SK-N-SH treated with all-trans-retinoic acid at 6 μM for 48 hours (cell line): ENCODE measurements around the gene ZNF140.

Experiments
- ATAC-seq: fragments of 200-7000 bp; cut with Tn5 transposase; 3 replicates; pipeline ENCODE4 v1.9.1; 2020; ENCODE audit warnings: mild to moderate bottlenecking, moderate library complexity
- ARNTL ChIP-seq: fragments of 450-650 bp; formaldehyde crosslinking; IDR thresholded peaks from 2 replicates; pipeline ENCODE4 v1.5.0; 2020; ENCODE audit warnings: low read depth, mild to moderate bottlenecking, moderate library complexity, borderline replicate concordance
- CSDC2 ChIP-seq: fragments of 250-450 bp; sonication (Bioruptor Pico); IDR thresholded peaks from 2 replicates; pipeline ENCODE4 v1.5.0; 2020; ENCODE audit warnings: mild to moderate bottlenecking, moderate library complexity
- CSRNP3 ChIP-seq: fragments of 250-450 bp; sonication (Bioruptor Pico); IDR thresholded peaks from 2 replicates; pipeline ENCODE4 v1.5.1; 2021; ENCODE audit warnings: mild to moderate bottlenecking, moderate library complexity
- ESRRG ChIP-seq: fragments of 250-450 bp; sonication (Bioruptor Pico); IDR thresholded peaks from 2 replicates; pipeline ENCODE4 v1.6.1; 2021; ENCODE audit warnings: mild to moderate bottlenecking
- GLIS3 ChIP-seq: fragments of 250-450 bp; sonication (Bioruptor Pico); IDR thresholded peaks from 2 replicates; pipeline ENCODE4 v1.5.0; 2020; ENCODE audit warnings: mild to moderate bottlenecking, moderate library complexity
- ISL1 ChIP-seq: fragments of 250-450 bp; sonication (Bioruptor Pico); IDR thresholded peaks from 2 replicates; pipeline ENCODE4 v2.1.2; 2022; ENCODE audit warnings: mild to moderate bottlenecking, moderate library complexity
- OSR1 ChIP-seq: fragments of 250-450 bp; sonication (Bioruptor Pico); IDR thresholded peaks from 2 replicates; pipeline ENCODE4 v1.8.0; 2022; ENCODE audit warnings: moderate library complexity, mild to moderate bottlenecking, inconsistent platforms
- PATZ1 ChIP-seq: fragments of 250-450 bp; sonication (Bioruptor Pico); IDR thresholded peaks from 2 replicates; pipeline ENCODE4 v1.8.0; 2020; ENCODE audit warnings: mild to moderate bottlenecking, moderate library complexity, borderline replicate concordance
- PPARA ChIP-seq: fragments of 250-450 bp; sonication (Bioruptor Pico); IDR thresholded peaks from 2 replicates; pipeline ENCODE4 v1.5.0; 2020; ENCODE audit warnings: mild to moderate bottlenecking, borderline replicate concordance
- RARB ChIP-seq: fragments of 250-450 bp; sonication (Bioruptor Pico); IDR thresholded peaks from 2 replicates; pipeline ENCODE4 v1.8.0; 2021; ENCODE audit warnings: mild to moderate bottlenecking, moderate library complexity
- SNAI2 ChIP-seq: fragments of 250-450 bp; sonication (Bioruptor Pico); IDR thresholded peaks from 2 replicates; pipeline ENCODE4 v1.5.0; 2020; ENCODE audit warnings: mild to moderate bottlenecking, moderate library complexity
- TCF4 ChIP-seq: fragments of 250-450 bp; sonication (Bioruptor Pico); IDR thresholded peaks from 2 replicates; pipeline ENCODE4 v1.8.0; 2021; ENCODE audit warnings: mild to moderate bottlenecking, moderate library complexity, borderline replicate concordance
- TOX ChIP-seq: fragments of 250-450 bp; sonication (Bioruptor Pico); IDR thresholded peaks from 2 replicates; pipeline ENCODE4 v1.8.0; 2021; ENCODE audit warnings: mild to moderate bottlenecking, moderate library complexity, borderline replicate concordance
- ZC3H10 ChIP-seq: fragments of 250-450 bp; sonication (Bioruptor Pico); IDR thresholded peaks from 2 replicates; pipeline ENCODE4 v1.5.1; 2021; ENCODE audit warnings: mild to moderate bottlenecking, moderate library complexity
- ZFP3 ChIP-seq: fragments of 250-450 bp; sonication (Bioruptor Pico); IDR thresholded peaks from 2 replicates; pipeline ENCODE4 v1.5.0; 2020; ENCODE audit warnings: mild to moderate bottlenecking, moderate library complexity
- ZFP30 ChIP-seq: fragments of 450-650 bp; formaldehyde crosslinking; IDR thresholded peaks from 2 replicates; pipeline ENCODE4 v1.5.0; 2022; ENCODE audit warnings: mild to moderate bottlenecking, moderate library complexity
- ZNF565 ChIP-seq: fragments of 450-650 bp; formaldehyde crosslinking; conservative IDR thresholded peaks from 2 replicates; pipeline ENCODE4 v1.5.0; 2020; ENCODE audit warnings: low read depth, mild to moderate bottlenecking, moderate library complexity
- ZNF70 ChIP-seq: fragments of 450-650 bp; formaldehyde crosslinking; IDR thresholded peaks from 2 replicates; pipeline ENCODE4 v1.5.0; 2020; ENCODE audit warnings: mild to moderate bottlenecking, moderate library complexity
- ZNF8 ChIP-seq: fragments of 450-650 bp; formaldehyde crosslinking; IDR thresholded peaks from 2 replicates; pipeline ENCODE4 v1.5.0; 2020; ENCODE audit warnings: mild to moderate bottlenecking, moderate library complexity
- TF ChIP-seq, protein P1 (sequence below): fragments of 250-450 bp; sonication (Bioruptor Pico); IDR thresholded peaks from 2 replicates; pipeline ENCODE4 v1.5.1; 2020; ENCODE audit warnings: low read depth, mild to moderate bottlenecking, moderate library complexity
- TF ChIP-seq, protein P2 (sequence below): fragments of 250-450 bp; sonication (Bioruptor Pico); IDR thresholded peaks from 2 replicates; pipeline ENCODE4 v1.8.0; 2021; ENCODE audit warnings: low read depth, mild to moderate bottlenecking, moderate library complexity, borderline replicate concordance

ZNF140 gene

DNA sequence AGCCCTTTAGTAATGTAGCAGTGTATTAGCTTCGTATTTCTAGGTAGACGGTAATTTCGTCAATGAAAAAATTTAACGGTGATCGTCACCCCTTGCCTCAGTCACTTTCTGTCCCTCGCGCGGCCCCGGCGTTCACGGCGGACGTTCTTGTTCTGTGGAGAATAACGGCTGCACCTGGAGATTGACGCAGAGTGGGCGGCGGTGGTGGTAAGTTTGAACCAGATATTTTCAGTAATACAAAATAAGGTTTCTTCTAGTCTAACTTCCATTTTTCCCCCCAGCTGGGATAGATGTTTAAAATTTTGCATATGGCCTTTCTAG lies 50.0 kb downstream of the ZNF140 start:
- no peak for ATAC-seq
- TF ChIP-seq, protein P1, sequence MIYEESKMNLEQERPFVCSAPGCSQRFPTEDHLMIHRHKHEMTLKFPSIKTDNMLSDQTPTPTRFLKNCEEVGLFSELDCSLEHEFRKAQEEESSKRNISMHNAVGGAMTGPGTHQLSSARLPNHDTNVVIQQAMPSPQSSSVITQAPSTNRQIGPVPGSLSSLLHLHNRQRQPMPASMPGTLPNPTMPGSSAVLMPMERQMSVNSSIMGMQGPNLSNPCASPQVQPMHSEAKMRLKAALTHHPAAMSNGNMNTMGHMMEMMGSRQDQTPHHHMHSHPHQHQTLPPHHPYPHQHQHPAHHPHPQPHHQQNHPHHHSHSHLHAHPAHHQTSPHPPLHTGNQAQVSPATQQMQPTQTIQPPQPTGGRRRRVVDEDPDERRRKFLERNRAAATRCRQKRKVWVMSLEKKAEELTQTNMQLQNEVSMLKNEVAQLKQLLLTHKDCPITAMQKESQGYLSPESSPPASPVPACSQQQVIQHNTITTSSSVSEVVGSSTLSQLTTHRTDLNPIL (CRISPR knock-in tag) = 0 out of 2 replicates have a peak, but pooled peaks have one; percentile 17
- TF ChIP-seq ZNF8 (CRISPR knock-in tag) = no peak

DNA sequence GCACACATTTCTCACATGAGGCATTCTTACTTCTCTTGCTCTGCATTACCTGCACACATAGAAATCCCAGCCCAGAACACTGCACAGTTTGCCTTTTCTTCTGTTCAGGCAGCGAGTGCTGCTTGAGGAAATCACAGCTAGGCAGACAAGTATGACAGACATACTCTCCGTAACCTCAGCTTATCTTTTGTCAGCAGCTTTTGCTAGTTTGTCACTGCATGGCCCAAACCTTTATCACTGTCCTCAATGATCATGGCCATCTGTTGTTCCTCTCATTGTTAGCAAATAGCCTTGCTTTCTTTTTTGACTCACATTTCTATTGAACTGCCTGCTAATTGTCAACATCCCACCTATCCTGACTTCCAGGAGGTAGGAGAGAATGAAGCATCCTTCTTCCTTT lies 55.0 kb downstream of the ZNF140 start:
- no peak for ATAC-seq
- TF ChIP-seq CSRNP3 (CRISPR knock-in tag) = no peak
- TF ChIP-seq PPARA (CRISPR knock-in tag) = no peak
- no peak for TF ChIP-seq TOX (CRISPR knock-in tag)
- TF ChIP-seq OSR1 = no peak
- no peak for TF ChIP-seq CSDC2 (CRISPR knock-in tag)
- no peak for TF ChIP-seq SNAI2
- TF ChIP-seq RARB = no peak
- TF ChIP-seq, protein P1 (CRISPR knock-in tag) = no peak
- no peak for TF ChIP-seq ISL1 (CRISPR knock-in tag)
- TF ChIP-seq ZC3H10 (CRISPR knock-in tag) = no peak
- TF ChIP-seq ESRRG (CRISPR knock-in tag) = no peak
- no peak for TF ChIP-seq ARNTL (CRISPR knock-in tag)
- no peak for TF ChIP-seq ZNF565

DNA sequence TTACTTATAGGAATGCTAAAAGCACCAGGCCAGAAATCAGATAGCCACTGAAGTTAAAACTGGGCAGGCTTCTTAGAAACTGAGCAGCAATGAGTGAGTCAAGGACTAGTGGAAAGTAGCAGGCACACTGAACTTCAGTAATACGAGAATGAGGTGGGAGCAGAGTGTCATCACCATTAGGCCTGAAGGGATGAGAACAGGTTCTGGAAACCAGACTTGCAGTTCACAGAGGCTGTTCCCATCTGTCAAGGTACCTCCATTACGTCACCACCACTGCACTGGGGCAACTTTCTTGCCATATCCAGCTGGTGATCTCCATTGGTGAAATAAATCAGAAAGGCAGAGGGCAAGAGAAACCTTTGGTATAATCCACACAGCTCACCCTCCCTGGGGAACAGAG lies 65.3 kb downstream of the ZNF140 start:
- TF ChIP-seq TCF4 (CRISPR knock-in tag) = no peak
- no peak for TF ChIP-seq ZFP3 (CRISPR knock-in tag)
- TF ChIP-seq OSR1 = no peak
- no peak for TF ChIP-seq ZFP30
- TF ChIP-seq PPARA (CRISPR knock-in tag) = no peak
- TF ChIP-seq, protein P2, sequence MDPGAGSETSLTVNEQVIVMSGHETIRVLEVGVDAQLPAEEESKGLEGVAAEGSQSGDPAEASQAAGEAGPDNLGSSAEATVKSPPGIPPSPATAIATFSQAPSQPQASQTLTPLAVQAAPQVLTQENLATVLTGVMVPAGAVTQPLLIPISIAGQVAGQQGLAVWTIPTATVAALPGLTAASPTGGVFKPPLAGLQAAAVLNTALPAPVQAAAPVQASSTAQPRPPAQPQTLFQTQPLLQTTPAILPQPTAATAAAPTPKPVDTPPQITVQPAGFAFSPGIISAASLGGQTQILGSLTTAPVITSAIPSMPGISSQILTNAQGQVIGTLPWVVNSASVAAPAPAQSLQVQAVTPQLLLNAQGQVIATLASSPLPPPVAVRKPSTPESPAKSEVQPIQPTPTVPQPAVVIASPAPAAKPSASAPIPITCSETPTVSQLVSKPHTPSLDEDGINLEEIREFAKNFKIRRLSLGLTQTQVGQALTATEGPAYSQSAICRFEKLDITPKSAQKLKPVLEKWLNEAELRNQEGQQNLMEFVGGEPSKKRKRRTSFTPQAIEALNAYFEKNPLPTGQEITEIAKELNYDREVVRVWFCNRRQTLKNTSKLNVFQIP = no peak
- TF ChIP-seq CSDC2 (CRISPR knock-in tag) = no peak
- TF ChIP-seq CSRNP3 (CRISPR knock-in tag) = no peak
- TF ChIP-seq ZC3H10 (CRISPR knock-in tag) = no peak
- no peak for TF ChIP-seq GLIS3
- TF ChIP-seq ZNF70 = no peak
- TF ChIP-seq, all 23 proteins: peak for 0
- no peak for ATAC-seq

DNA sequence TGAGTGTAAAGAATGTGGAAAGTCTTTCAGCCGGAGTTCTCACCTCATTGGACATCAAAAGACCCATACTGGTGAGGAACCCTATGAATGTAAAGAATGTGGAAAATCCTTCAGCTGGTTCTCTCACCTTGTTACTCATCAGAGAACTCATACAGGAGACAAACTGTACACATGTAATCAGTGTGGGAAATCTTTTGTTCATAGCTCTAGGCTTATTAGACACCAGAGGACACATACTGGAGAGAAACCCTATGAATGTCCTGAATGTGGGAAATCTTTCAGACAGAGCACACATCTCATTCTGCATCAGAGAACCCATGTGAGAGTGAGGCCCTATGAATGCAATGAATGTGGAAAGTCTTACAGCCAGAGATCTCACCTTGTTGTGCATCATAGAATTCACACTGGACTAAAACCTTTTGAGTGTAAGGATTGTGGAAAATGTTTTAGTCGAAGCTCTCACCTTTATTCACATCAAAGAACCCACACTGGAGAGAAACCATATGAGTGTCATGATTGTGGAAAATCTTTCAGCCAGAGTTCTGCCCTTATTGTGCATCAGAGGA lies 75.5 kb downstream of the ZNF140 start:
- no peak for ATAC-seq
- no peak for TF ChIP-seq PATZ1 (CRISPR knock-in tag)
- TF ChIP-seq RARB = no peak
- TF ChIP-seq ESRRG (CRISPR knock-in tag) = no peak
- TF ChIP-seq OSR1 = no peak
- no peak for TF ChIP-seq ZFP3 (CRISPR knock-in tag)
